Effector memory CD4-positive, alpha-beta T cell (primary cell): ENCODE data around the gene NT5C1A.
A peak's percentile ranks its signal among the peaks of the same experiment; 100 is the strongest.

ENCODE experiments used
- DNase-seq, 3 donors: peaks; one replicate each; pipeline ENCODE4 v3.0.0-alpha.2; 2020
- H3K27ac ChIP-seq: 2 replicates; pipeline ENCODE4 v1.7.0; 2013; ENCODE audit warnings: mild to moderate bottlenecking, low read length, moderate library complexity; ENCODE audit not compliant: insufficient read depth, poor library complexity, severe bottlenecking
- H3K27me3 ChIP-seq: replicated peaks from 2 replicates; pipeline ENCODE4 v1.7.0; 2013; ENCODE audit warnings: mild to moderate bottlenecking, low read length; ENCODE audit not compliant: insufficient read depth, control insufficient read depth, poor library complexity, severe bottlenecking
- H3K36me3 ChIP-seq: 2 replicates; pipeline ENCODE4 v1.7.0; 2013; ENCODE audit warnings: mild to moderate bottlenecking, low read length, moderate library complexity; ENCODE audit not compliant: control insufficient read depth, insufficient read depth
- H3K4me1 ChIP-seq: 2 replicates; pipeline ENCODE4 v1.7.0; 2013; ENCODE audit warnings: low read length, mild to moderate bottlenecking; ENCODE audit not compliant: control insufficient read depth, insufficient read depth, poor library complexity, severe bottlenecking
- H3K4me3 ChIP-seq: 2 replicates; pipeline ENCODE4 v1.7.0; 2013; ENCODE audit warnings: low read length, low read depth, mild to moderate bottlenecking; ENCODE audit not compliant: insufficient read depth, poor library complexity, severe bottlenecking
- H3K9me3 ChIP-seq: 2 replicates; pipeline ENCODE4 v1.7.0; 2013; ENCODE audit warnings: mild to moderate bottlenecking, low read length, moderate library complexity; ENCODE audit not compliant: control insufficient read depth

The NT5C1A gene

GRCh38 chr1:39623053-39623452 lies 48.9 kb downstream of the NT5C1A start:
- Histone ChIP-seq H3K36me3 (no peaks in the 10 kb centered on the region), H3K27me3 (no peaks in the 10 kb centered on the region), H3K4me3 (no peak overlapping the region), H3K27ac (no peak overlapping the region), H3K9me3 (no peaks in the 10 kb centered on the region), H3K4me1 (no peaks in the 10 kb centered on the region)
- no peak for DNase-seq

- no peak for DNase-seq
- Histone ChIP-seq H3K27ac (no peak overlapping the region), H3K4me1 (no peaks in the 10 kb centered on the region)
Measured at GRCh38 chr1:39622427-39622826, 49.5 kb downstream of the NT5C1A start.

GRCh38 chr1:39620659-39621165 lies 51.2 kb downstream of the NT5C1A start:
- Histone ChIP-seq H3K27me3 (no peaks in the 10 kb centered on the region), H3K9me3 (no peaks in the 10 kb centered on the region), H3K27ac (no peak overlapping the region), H3K36me3 (no peaks in the 10 kb centered on the region), H3K4me3 (no peak overlapping the region), H3K4me1 (no peaks in the 10 kb centered on the region)
- DNase-seq = no peak

More at GRCh38 chr1:39622427-39622826, 49.5 kb downstream of the NT5C1A start:
- Histone ChIP-seq H3K27me3 (no peaks in the 10 kb centered on the region), H3K9me3 (no peaks in the 10 kb centered on the region), H3K36me3 (no peaks in the 10 kb centered on the region), H3K4me3 (no peak overlapping the region)

GRCh38 chr1:39617488-39618049 lies 54.3 kb downstream of the NT5C1A start:
- Histone ChIP-seq H3K4me3 (no peak overlapping the region), H3K27ac (no peak overlapping the region), H3K4me1 (no peaks in the 10 kb centered on the region), H3K9me3 (no peaks in the 10 kb centered on the region), H3K27me3 (no peaks in the 10 kb centered on the region), H3K36me3 (no peaks in the 10 kb centered on the region)
- DNase-seq = no peak

GRCh38 chr1:39615086-39615673 lies 56.7 kb downstream of the NT5C1A start:
- Histone ChIP-seq H3K4me3 (no peak overlapping the region), H3K27me3 (no peaks in the 10 kb centered on the region), H3K27ac (no peak overlapping the region), H3K36me3 (no peaks in the 10 kb centered on the region), H3K9me3 (no peaks in the 10 kb centered on the region), H3K4me1 (no peaks in the 10 kb centered on the region)
- no peak for DNase-seq

- Histone ChIP-seq H3K27me3 (no peaks in the 10 kb centered on the region), H3K36me3 (no peaks in the 10 kb centered on the region), H3K9me3 (no peaks in the 10 kb centered on the region), H3K4me1 (no peaks in the 10 kb centered on the region), H3K27ac (no peak overlapping the region), H3K4me3 (no peak overlapping the region)
- DNase-seq = no peak
Measured at GRCh38 chr1:39614488-39614887, 57.4 kb downstream of the NT5C1A start.

- Histone ChIP-seq H3K4me1 (no peaks in the 10 kb centered on the region), H3K36me3 (no peaks in the 10 kb centered on the region), H3K27me3 (no peaks in the 10 kb centered on the region), H3K27ac (no peak overlapping the region), H3K9me3 (no peaks in the 10 kb centered on the region), H3K4me3 (no peak overlapping the region)
- DNase-seq = no peak
Measured at GRCh38 chr1:39613250-39613649, 58.7 kb downstream of the NT5C1A start.

- no peaks in the 10 kb centered on the region for H3K27me3 ChIP-seq
- no peaks in the 10 kb centered on the region for H3K36me3 ChIP-seq
- no peak overlapping the region for H3K4me3 ChIP-seq
- no peaks in the 10 kb centered on the region for H3K9me3 ChIP-seq
- H3K4me1 ChIP-seq = no peaks in the 10 kb centered on the region
- peak in 2 of 3 donors; percentile 33 to 68 for DNase-seq
- no peak overlapping the region for H3K27ac ChIP-seq
Measured at GRCh38 chr1:39609618-39610331, 62.1 kb downstream of the NT5C1A start.
